ENCODE results near the gene CWC22. TPM values are rescaled to one million over a fixed set of nuclear protein-coding genes. Genes with fewer than 3 reads are reported as not detected.
"Not testable (repeated sequence)": the region's sequence is repeated elsewhere in the genome, so short reads cannot be mapped to it uniquely, and the experiment has no call there.

CWC22 gene
- total and polyA plus RNA-seq, 4 experiments from 2014 or later: 18.1 to 31.1 (median 28.2) TPM

DNA sequence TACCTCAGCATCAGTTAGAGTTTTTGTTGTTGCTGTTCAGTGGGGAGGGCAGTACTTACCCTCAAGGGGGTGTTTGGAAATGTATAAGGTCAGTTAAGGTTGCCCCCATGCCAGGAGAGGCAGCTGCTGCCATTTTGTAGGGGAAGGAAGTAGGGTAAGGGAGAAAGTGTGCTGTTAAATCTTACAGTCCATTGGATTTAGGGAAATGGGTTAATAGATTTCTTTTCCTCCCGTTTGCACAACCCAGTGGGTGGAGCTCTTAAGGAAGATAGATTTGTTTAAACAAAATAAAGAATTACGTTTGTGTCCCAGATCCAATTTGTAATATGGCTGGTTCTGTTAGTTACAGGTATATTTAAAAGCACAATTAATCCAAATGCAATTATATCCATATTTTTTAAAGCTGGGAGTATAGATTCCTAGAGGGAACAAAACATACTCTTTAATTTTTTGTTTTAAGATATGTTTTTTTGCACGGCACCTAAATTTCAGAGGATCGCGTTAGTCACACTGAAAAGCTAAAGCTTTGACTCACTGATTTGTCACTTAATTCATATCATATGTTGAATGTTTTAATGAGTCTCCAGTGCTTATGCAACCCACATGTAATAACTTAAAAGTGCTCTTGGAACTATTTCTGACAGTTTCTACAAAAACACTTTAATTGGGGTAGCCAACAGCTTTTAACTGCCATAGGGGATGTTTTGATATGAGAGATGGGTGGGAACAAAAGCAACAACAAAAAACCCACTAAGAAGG lies 9.0 kb upstream of the CWC22 start:
- Histone ChIP-seq H3K36me3 (ENCODE audit: insufficient read depth, low read length) (no peaks in the 10 kb centered on the region), H3K27ac (ENCODE audit: low read depth, low read length) (no peak overlapping the region), H3K4me1 (ENCODE audit: insufficient read depth, low read length) (no peaks in the 10 kb centered on the region), H3K4me3 (ENCODE audit: low read length in 2 of 2) (no peak overlapping the region), H3K27me3 (ENCODE audit: insufficient read depth, low read length) (no peaks in the 10 kb centered on the region), H3K9me3 (ENCODE audit: control insufficient read depth in 1 of 2, low read length in 2 of 2) (no peaks in the 10 kb centered on the region)
- intact Hi-C loops (cut with micrococcal nuclease): no loop called here
- no peak overlapping the region for H3K27ac Mint-ChIP-seq
- no peaks in the 10 kb centered on the region for H3K36me3 Mint-ChIP-seq
- H3K4me3 Mint-ChIP-seq: no peak overlapping the region
- no peak for DNase-seq
- no peaks in the 10 kb centered on the region for H3K4me1 Mint-ChIP-seq
- peaks cover 0 to 13% of the 10 kb centered on the region in 2 donors for H3K27me3 Mint-ChIP-seq
- CTCF ChIA-PET (ENCODE audit: partially characterized antibody): no interaction called here
- no peaks in the 10 kb centered on the region for H3K9me3 Mint-ChIP-seq
- POLR2A ChIA-PET (ENCODE audit: partially characterized antibody): no interaction called here

DNA sequence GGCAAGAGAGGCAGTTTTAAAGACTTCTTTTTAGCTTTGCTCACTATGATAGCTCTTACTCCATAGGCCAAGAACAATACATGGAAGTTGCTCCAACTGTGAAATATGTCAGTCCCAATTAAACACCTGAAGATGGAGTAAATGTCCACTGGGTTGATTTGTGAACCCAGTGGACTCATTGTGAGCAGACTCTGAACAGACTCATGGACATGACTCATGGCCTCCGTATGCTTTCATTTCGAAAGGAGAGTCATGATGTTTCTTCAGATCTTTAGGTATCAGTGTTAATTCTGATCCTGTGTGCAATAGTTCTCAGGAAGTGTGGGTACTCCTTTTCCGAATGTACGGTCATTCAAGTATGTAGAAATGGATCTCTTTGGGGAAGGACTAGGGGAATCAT lies 5.4 kb upstream of the CWC22 start:
- CTCF ChIA-PET (ENCODE audit: partially characterized antibody): no interaction called here
- H3K36me3 ChIP-seq (ENCODE audit: insufficient read depth, low read length): no peaks in the 10 kb centered on the region

DNA sequence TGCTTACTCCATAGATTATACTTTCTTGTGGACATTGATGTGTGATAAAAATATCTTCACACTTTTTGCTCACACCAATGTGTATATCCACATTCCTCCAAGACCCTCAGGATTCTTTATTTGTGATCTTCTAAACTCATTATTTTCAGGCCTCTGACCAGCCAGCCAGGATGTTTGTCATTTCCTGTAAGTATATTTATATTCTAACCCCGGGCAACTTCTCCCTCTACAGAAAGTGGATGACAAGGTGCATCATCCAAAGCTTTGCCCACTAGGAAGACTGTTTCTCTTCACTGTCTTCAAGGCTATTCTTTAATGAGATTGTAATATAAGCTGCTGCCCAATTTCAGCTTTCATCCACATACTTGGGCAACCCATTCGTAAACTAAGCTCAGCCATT lies 3.6 kb upstream of the CWC22 start:
- DNase-seq: no peak
- Mint-ChIP-seq H3K4me3 (no peak overlapping the region), H3K36me3 (peaks cover 0 to 9% of the 10 kb centered on the region in 2 donors), H3K27ac (no peak overlapping the region), H3K4me1 (peaks cover 9 to 17% (median 12%) of the 10 kb centered on the region in 4 donors), H3K27me3 (peaks cover 0 to 2% of the 10 kb centered on the region in 2 donors), H3K9me3 (peaks cover 0 to 4% (median 0%) of the 10 kb centered on the region in 8 donors)
- intact Hi-C loops (cut with micrococcal nuclease): no loop called here
- Histone ChIP-seq H3K27me3 (ENCODE audit: insufficient read depth, low read length) (no peaks in the 10 kb centered on the region), H3K4me1 (ENCODE audit: insufficient read depth, low read length) (peaks cover 8% of the 10 kb centered on the region), H3K36me3 (ENCODE audit: insufficient read depth, low read length) (no peaks in the 10 kb centered on the region), H3K4me3 (ENCODE audit: low read length in 2 of 2) (no peak overlapping the region), H3K9me3 (ENCODE audit: control insufficient read depth in 1 of 2, low read length in 2 of 2) (no peaks in the 10 kb centered on the region), H3K27ac (ENCODE audit: low read depth, low read length) (no peak overlapping the region)
- ChIA-PET POLR2A (ENCODE audit: partially characterized antibody) (no interaction called here), CTCF (ENCODE audit: partially characterized antibody) (no interaction called here)

More for the DNA sequence above, 5.4 kb upstream of the CWC22 start:
- peaks cover 0 to under 1% (median 0%) of the 10 kb centered on the region in 4 donors for H3K4me1 Mint-ChIP-seq
- Histone ChIP-seq H3K4me3 (ENCODE audit: low read length in 2 of 2) (no peak overlapping the region), H3K9me3 (ENCODE audit: control insufficient read depth in 1 of 2, low read length in 2 of 2) (no peaks in the 10 kb centered on the region), H3K27ac (ENCODE audit: low read depth, low read length) (no peak overlapping the region), H3K4me1 (ENCODE audit: insufficient read depth, low read length) (no peaks in the 10 kb centered on the region), H3K27me3 (ENCODE audit: insufficient read depth, low read length) (no peaks in the 10 kb centered on the region)
- H3K27ac Mint-ChIP-seq: no peak overlapping the region
- H3K9me3 Mint-ChIP-seq: no peaks in the 10 kb centered on the region
- no peak overlapping the region for H3K4me3 Mint-ChIP-seq
- intact Hi-C loops (cut with micrococcal nuclease): no loop called here
- H3K36me3 Mint-ChIP-seq: no peaks in the 10 kb centered on the region
- no peak for DNase-seq
- H3K27me3 Mint-ChIP-seq: peaks cover 0 to 6% of the 10 kb centered on the region in 2 donors
- POLR2A ChIA-PET (ENCODE audit: partially characterized antibody): no interaction called here

DNA sequence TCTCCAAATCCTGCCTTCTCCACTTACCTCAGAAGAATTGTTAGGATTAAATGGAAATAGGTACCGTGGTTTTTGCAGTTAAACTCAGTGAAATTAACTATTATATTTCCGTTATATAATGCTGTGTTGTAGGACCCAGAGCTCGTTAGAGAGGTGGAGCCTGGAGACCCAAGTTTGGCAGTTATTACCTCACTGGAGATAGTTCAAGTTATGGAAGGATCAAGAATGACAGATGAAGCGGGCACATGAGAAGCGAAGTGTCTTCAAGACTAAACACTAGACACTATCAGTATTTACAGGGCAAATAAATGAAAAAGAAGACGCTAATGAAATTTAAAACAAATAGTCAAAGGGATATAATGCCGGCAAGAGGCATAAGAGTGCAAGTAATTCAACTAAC lies 866 bp downstream of the CWC22 start:
- Mint-ChIP-seq H3K9me3 (peaks cover 0 to 4% (median 0%) of the 10 kb centered on the region in 8 donors), H3K27ac (peak overlapping the region; percentile 98 to 100 (median 100)), H3K36me3 (peaks cover 9 to 10% of the 10 kb centered on the region in 2 donors), H3K4me3 (peak overlapping the region; percentile 92 to 98 (median 94)), H3K27me3 (no peaks in the 10 kb centered on the region), H3K4me1 (peaks cover 28 to 56% (median 43%) of the 10 kb centered on the region in 4 donors)
- ChIA-PET POLR2A (ENCODE audit: partially characterized antibody) (interaction anchor here (0.9 to 1.0 kb wide), 2 partner anchors 974 to 975 kb away, joined by 3 read pairs; partner anchors contain the start of gene UBE2E3), CTCF (ENCODE audit: partially characterized antibody) (no interaction called here)
- Histone ChIP-seq H3K4me1 (ENCODE audit: insufficient read depth, low read length) (peaks cover 15% of the 10 kb centered on the region), H3K27me3 (ENCODE audit: insufficient read depth, low read length) (no peaks in the 10 kb centered on the region), H3K9me3 (ENCODE audit: control insufficient read depth in 1 of 2, low read length in 2 of 2) (no peaks in the 10 kb centered on the region), H3K4me3 (ENCODE audit: low read length in 2 of 2) (peak overlapping the region; percentile 76 to 89), H3K27ac (ENCODE audit: low read depth, low read length) (peak overlapping the region; percentile 96), H3K36me3 (ENCODE audit: insufficient read depth, low read length) (no peaks in the 10 kb centered on the region)
- intact Hi-C loops (cut with micrococcal nuclease): loop anchor here (2.0 to 10.0 kb wide), 4 partner anchors 1049 to 1889 kb away; partner anchors contain the start of genes ITGA4 and ITPRID2
- DNase-seq: peak in 1 of 5 donors; percentile 3

DNA sequence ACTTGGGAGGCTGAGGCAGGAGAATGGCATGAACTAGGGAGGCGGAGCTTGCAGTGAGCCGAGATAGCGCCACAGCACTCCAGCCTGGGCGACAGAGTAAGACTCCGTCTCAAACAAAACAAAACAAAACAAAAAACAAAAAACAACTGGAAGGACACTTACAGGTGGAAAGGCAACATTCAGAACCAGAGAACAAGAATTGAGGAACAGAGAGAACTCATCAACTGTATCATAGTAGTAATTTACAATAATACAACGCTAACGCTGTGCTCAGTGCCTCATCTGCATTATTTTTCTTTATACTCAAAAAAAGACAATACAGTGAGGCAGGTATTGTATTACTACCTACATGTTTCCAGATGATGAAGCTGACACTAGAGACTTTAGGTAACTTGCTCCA lies 1.6 kb downstream of the CWC22 start:
- H3K27ac ChIP-seq (ENCODE audit: low read depth, low read length): not testable (repeated sequence)
- intact Hi-C loops (cut with micrococcal nuclease): loop anchor here (5.0 to 10.0 kb wide), 3 partner anchors 1049 to 1889 kb away; partner anchors contain the start of gene ITPRID2

DNA sequence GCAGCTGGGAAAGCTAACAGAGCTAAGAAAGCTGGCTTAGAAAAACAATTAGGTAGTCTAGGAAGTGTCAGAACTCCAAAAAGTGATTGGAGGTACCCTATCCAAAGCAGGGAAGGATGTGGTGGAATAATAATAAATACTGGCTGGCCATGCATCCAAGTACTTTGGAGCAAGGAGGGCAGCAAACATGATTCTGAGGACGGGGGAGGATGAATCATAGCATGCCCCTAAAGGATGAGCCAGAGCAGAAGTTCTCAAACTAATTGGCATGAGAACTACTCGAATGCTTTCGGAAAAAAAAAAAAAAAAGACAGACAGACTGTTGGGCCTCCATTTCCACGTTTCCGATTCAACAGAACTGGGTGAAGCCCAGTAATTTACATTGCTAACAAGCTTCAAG lies 2.4 kb downstream of the CWC22 start:
- intact Hi-C loops (cut with micrococcal nuclease): loop anchor here (5.0 to 10.0 kb wide), 3 partner anchors 1050 to 1890 kb away; partner anchors contain the start of gene ITPRID2
- Histone ChIP-seq H3K27me3 (ENCODE audit: insufficient read depth, low read length) (no peaks in the 10 kb centered on the region), H3K9me3 (ENCODE audit: control insufficient read depth in 1 of 2, low read length in 2 of 2) (no peaks in the 10 kb centered on the region), H3K4me3 (ENCODE audit: low read length in 2 of 2) (no peak overlapping the region), H3K36me3 (ENCODE audit: insufficient read depth, low read length) (no peaks in the 10 kb centered on the region), H3K4me1 (ENCODE audit: insufficient read depth, low read length) (peaks cover 19% of the 10 kb centered on the region), H3K27ac (ENCODE audit: low read depth, low read length) (no peak overlapping the region)
- Mint-ChIP-seq H3K36me3 (peaks cover 10 to 14% of the 10 kb centered on the region in 2 donors), H3K4me3 (peak overlapping the region in 5 of 8 donors; percentile 36 to 66 (median 57)), H3K27me3 (no peaks in the 10 kb centered on the region), H3K27ac (peak overlapping the region in 3 of 7 donors; percentile 53 to 83 (median 57)), H3K9me3 (peaks cover 0 to 4% (median 0%) of the 10 kb centered on the region in 8 donors), H3K4me1 (peaks cover 34 to 64% (median 48%) of the 10 kb centered on the region in 4 donors)
- ChIA-PET CTCF (ENCODE audit: partially characterized antibody) (interaction anchor here (0.7 to 1.2 kb wide), 2 partner anchors 11 to 1140 kb away, joined by 3 to 5 read pairs; no protein-coding TSS in a partner anchor), POLR2A (ENCODE audit: partially characterized antibody) (no interaction called here)
- DNase-seq: no peak

More for the DNA sequence above, 1.6 kb downstream of the CWC22 start:
- peak overlapping the region; percentile 73 to 100 (median 81) for H3K27ac Mint-ChIP-seq
- H3K27me3 ChIP-seq (ENCODE audit: insufficient read depth, low read length); H3K27me3 Mint-ChIP-seq; H3K4me3 ChIP-seq (ENCODE audit: low read length in 2 of 2); H3K36me3 ChIP-seq (ENCODE audit: insufficient read depth, low read length); H3K9me3 Mint-ChIP-seq; DNase-seq; H3K9me3 ChIP-seq (ENCODE audit: control insufficient read depth in 1 of 2, low read length in 2 of 2); POLR2A ChIA-PET (ENCODE audit: partially characterized antibody): not testable (repeated sequence)
- peaks cover 10% of the 10 kb centered on the region in 2 donors for H3K36me3 Mint-ChIP-seq
- H3K4me1 Mint-ChIP-seq: peaks cover 30 to 60% (median 46%) of the 10 kb centered on the region in 4 donors
- H3K4me1 ChIP-seq (ENCODE audit: insufficient read depth, low read length): peaks cover 19% of the 10 kb centered on the region
- peak overlapping the region; percentile 66 to 98 (median 94) for H3K4me3 Mint-ChIP-seq
- CTCF ChIA-PET (ENCODE audit: partially characterized antibody): interaction anchor here (0.7 to 1.2 kb wide), 2 partner anchors 12 to 1141 kb away, joined by 3 to 5 read pairs; no protein-coding TSS in a partner anchor

DNA sequence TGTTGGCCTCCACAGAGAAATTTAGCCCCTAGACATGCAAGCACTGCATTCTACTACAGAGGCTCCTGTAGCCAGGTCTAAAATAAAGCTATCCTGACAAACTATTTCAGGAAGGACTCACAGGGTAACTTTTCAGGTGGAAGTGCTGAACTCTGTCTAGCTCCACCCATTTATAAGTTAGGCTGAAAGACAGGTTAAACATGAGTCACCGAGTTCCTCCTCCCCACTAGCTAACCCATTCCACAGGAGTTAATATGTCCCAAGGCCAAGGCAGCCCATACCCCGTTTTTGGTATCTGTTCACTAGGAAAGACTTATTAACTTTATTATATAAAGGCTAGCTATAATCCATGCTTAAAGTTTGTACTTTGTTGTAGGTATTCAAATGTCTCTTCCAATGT lies 3.5 kb downstream of the CWC22 start:
- Histone ChIP-seq H3K4me3 (ENCODE audit: low read length in 2 of 2) (no peak overlapping the region), H3K36me3 (ENCODE audit: insufficient read depth, low read length) (peaks cover 5% of the 10 kb centered on the region), H3K9me3 (ENCODE audit: control insufficient read depth in 1 of 2, low read length in 2 of 2) (no peaks in the 10 kb centered on the region), H3K27me3 (ENCODE audit: insufficient read depth, low read length) (no peaks in the 10 kb centered on the region), H3K4me1 (ENCODE audit: insufficient read depth, low read length) (peaks cover 19% of the 10 kb centered on the region), H3K27ac (ENCODE audit: low read depth, low read length) (no peak overlapping the region)
- H3K27ac Mint-ChIP-seq: peak overlapping the region in 2 of 7 donors; percentile 19 to 54
- peaks cover 34 to 68% (median 49%) of the 10 kb centered on the region in 4 donors for H3K4me1 Mint-ChIP-seq
- DNase-seq: no peak
- H3K36me3 Mint-ChIP-seq: peaks cover 10 to 14% of the 10 kb centered on the region in 2 donors
- intact Hi-C loops (cut with micrococcal nuclease): loop anchor here (10.0 kb wide), 2 partner anchors 1051 to 1891 kb away; partner anchors contain the start of gene ITPRID2
- H3K27me3 Mint-ChIP-seq: no peaks in the 10 kb centered on the region
- peaks cover 0 to 4% (median 0%) of the 10 kb centered on the region in 8 donors for H3K9me3 Mint-ChIP-seq
- ChIA-PET CTCF (ENCODE audit: partially characterized antibody) (no interaction called here), POLR2A (ENCODE audit: partially characterized antibody) (interaction anchor here (0.5 kb wide), 1 partner anchor 16 kb away, joined by 3 read pairs; no protein-coding TSS in a partner anchor)
- H3K4me3 Mint-ChIP-seq: no peak overlapping the region
